ENCODE data around the gene ODAD3. TPM values are rescaled to one million over a fixed set of nuclear protein-coding genes. Genes with fewer than 3 reads are reported as not detected.
"Not testable (repeated sequence)": the region's sequence is repeated elsewhere in the genome, so short reads cannot be mapped to it uniquely, and the experiment has no call there.

The ODAD3 gene
- total and polyA plus RNA-seq, 2 of the 13 experiments (the other 11 are each of a cell fraction or from before 2014, with no cell fraction given) = 0.04 to 0.08 TPM

DNA sequence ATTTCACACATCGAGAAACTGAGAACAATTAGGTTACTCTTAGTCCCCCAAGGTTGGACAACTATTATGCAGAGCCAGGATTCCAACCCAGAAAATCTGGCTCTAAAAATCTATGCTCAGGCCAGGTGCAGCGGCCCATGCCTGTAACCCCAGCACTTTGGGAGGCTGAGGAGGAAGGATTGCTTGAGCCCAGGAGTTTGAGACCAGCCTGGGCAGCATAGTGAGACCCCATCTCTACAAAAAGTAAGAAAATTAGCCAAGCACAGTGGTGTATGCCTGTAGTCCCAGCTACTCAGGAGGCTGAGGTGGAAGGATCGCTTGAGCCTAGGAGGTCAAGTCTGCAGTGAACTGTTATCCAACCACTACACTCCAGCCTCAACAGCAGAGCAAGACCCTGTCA lies 1.4 kb downstream of the ODAD3 start:
- H3K4me3 ChIP-seq (replicated peaks in 1 of 3; ENCODE audit: insufficient read depth in 1 of 3, low read depth in 2 of 3, low read length in 3 of 3); in situ Hi-C loops (cut with HindIII; ENCODE audit: extremely low pct_ligation_motif_present, low pct_unique_long_range_greater_than_20kb); H3K4me2 ChIP-seq (ENCODE audit: low read depth, low read length); H3K9ac ChIP-seq (ENCODE audit: insufficient read depth, low read depth, low read length); FAIRE-seq; H2AFZ ChIP-seq (ENCODE audit: low read length); POLR2A ChIA-PET; H3K27me3 ChIP-seq (ENCODE audit: control insufficient read depth in 1 of 2, insufficient read depth in 2 of 2, low read length in 2 of 2); BruUV-seq (replicated peaks); H4K20me1 ChIP-seq (ENCODE audit: insufficient read depth, low read length); DNase-seq (ENCODE audit: low spot score); CTCF ChIA-PET (ENCODE audit: low intra/inter-chr PET ratio, low total read pairs); intact Hi-C loops (cut with micrococcal nuclease; ENCODE audit: unreplicated experiment); H3K9me3 ChIP-seq (ENCODE audit: low read length); ATAC-seq; H3K27ac ChIP-seq (ENCODE audit: extremely low read length, insufficient read depth, low read length): not testable (repeated sequence)
- WGBS (ENCODE audit: low lambda C conversion rate) = 87% methylated on average over 3 of the region's 3 CpGs
- H3K36me3 ChIP-seq (replicated peaks in 1 of 2; ENCODE audit: control insufficient read depth in 1 of 2, insufficient read depth in 2 of 2, low read length in 2 of 2) = peaks cover 7 to 15% of the 10 kb centered on the region in 2 experiments
- TF ChIP-seq ZNF121 (CRISPR knock-in tag; IDR thresholded peaks at IDR 0.05) = 0 out of 2 replicates have a peak, but pooled peaks have one; percentile 16
- peaks cover 15% of the 10 kb centered on the region for H3K79me2 ChIP-seq (ENCODE audit: insufficient read depth, low read length)
- peaks cover 20% of the 10 kb centered on the region for H3K4me1 ChIP-seq (ENCODE audit: insufficient read depth, low read length)

DNA sequence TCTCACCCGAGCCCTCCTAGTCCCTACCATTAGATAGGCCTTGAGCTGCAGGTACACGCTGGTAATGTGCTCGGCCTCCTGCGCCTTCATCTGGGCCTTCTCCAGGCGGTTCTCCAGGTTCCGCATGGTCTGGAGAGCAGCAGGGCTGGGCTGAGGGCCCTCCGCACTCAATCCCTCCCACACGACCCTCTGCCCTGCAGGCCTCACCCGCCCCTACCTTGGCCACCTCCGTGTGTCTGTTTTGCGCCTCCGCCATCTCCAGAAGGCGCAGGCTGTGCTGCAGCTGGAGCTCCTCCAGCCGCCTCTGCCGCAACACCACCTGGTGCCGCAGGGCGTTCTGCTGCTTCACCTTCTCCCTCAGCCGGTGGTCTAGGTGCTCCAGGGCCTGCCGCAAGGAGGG lies 8.3 kb downstream of the ODAD3 start:
- CTCF ChIA-PET (ENCODE audit: low intra/inter-chr PET ratio, low total read pairs) = no interaction called here
- intact Hi-C loops (cut with micrococcal nuclease; ENCODE audit: unreplicated experiment) (no loop called here), in situ Hi-C loops (cut with HindIII; ENCODE audit: extremely low pct_ligation_motif_present, low pct_unique_long_range_greater_than_20kb) (no loop called here)
- Histone ChIP-seq H3K4me3 (replicated peaks in 1 of 3; ENCODE audit: insufficient read depth in 1 of 3, low read depth in 2 of 3, low read length in 3 of 3) (peak overlapping the region in 1 of 3 experiments; percentile 10; a peak in 1 of 6 replicates), H3K27me3 (ENCODE audit: control insufficient read depth in 1 of 2, insufficient read depth in 2 of 2, low read length in 2 of 2) (peaks cover 3 to 24% of the 10 kb centered on the region in 2 experiments; a peak in 4 of 5 replicates), H3K79me2 (ENCODE audit: insufficient read depth, low read length) (no peaks in the 10 kb centered on the region), H3K4me1 (ENCODE audit: insufficient read depth, low read length) (peaks cover 26% of the 10 kb centered on the region), H2AFZ (ENCODE audit: low read length) (peak overlapping the region; percentile 77), H3K9me3 (ENCODE audit: low read length) (no peaks in the 10 kb centered on the region), H4K20me1 (ENCODE audit: insufficient read depth, low read length) (no peaks in the 10 kb centered on the region), H3K36me3 (replicated peaks in 1 of 2; ENCODE audit: control insufficient read depth in 1 of 2, insufficient read depth in 2 of 2, low read length in 2 of 2) (no peaks in the 10 kb centered on the region), H3K4me2 (ENCODE audit: low read depth, low read length) (peak overlapping the region; percentile 47; the same call in 1 of the 2 replicates), H3K9ac (ENCODE audit: insufficient read depth, low read depth, low read length) (no peak overlapping the region), H3K27ac (ENCODE audit: extremely low read length, insufficient read depth, low read length) (no peak overlapping the region)
- DNase-seq (ENCODE audit: low spot score) (no peak), FAIRE-seq (no peak), ATAC-seq (peak; percentile 23; the same call in 2 of the 3 replicates)
- 47% methylated on average over 14 of the region's 19 CpGs for WGBS (ENCODE audit: low lambda C conversion rate)
- TF ChIP-seq GABPB1 (CRISPR knock-in tag; IDR thresholded peaks at IDR 0.05) (peak; percentile 25; the same call in 1 of the 2 replicates), RXRA (CRISPR knock-in tag; IDR thresholded peaks at IDR 0.05) (no peak), ZBTB38 (CRISPR knock-in tag; IDR thresholded peaks at IDR 0.05) (0 out of 2 replicates have a peak, but pooled peaks have one; percentile 26)
- no TSS peak for BruUV-seq (replicated peaks)
- POLR2A ChIA-PET = interaction anchor here (1.7 kb wide), 1 partner anchor 9 kb away, joined by 7 read pairs; the partner anchor contains the start of genes ODAD3 and PRKCSH
